GM18517 (cell line): ENCODE results near the gene ZNF608.

ENCODE experiments used
- ATAC-seq: cut with Tn5 transposase; IDR thresholded peaks from one replicate; pipeline ENCODE4 v1.9.1; 2021; ENCODE audit warnings: mild to moderate bottlenecking, moderate library complexity; ENCODE audit not compliant: unreplicated experiment

The ZNF608 gene

DNA sequence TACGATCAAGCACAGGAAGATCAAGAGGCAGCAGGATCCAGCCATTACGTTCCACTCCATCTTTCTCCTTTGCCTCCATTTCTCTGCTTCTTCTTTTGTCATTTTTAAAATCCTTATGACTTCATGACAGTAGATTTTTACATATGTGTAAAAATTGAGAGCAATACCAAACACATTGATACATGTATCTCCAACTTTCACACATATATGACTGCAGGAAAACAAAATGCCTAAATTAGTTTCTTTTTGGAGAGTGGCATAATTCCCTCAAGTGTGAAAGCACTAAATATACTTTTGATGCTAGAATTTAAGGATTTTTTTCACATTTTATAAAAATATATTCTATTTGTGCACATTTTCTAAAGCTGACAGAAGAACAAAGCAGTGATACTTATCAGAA is 8.6 kb upstream of the ZNF608 start:
- ATAC-seq: no peak

DNA sequence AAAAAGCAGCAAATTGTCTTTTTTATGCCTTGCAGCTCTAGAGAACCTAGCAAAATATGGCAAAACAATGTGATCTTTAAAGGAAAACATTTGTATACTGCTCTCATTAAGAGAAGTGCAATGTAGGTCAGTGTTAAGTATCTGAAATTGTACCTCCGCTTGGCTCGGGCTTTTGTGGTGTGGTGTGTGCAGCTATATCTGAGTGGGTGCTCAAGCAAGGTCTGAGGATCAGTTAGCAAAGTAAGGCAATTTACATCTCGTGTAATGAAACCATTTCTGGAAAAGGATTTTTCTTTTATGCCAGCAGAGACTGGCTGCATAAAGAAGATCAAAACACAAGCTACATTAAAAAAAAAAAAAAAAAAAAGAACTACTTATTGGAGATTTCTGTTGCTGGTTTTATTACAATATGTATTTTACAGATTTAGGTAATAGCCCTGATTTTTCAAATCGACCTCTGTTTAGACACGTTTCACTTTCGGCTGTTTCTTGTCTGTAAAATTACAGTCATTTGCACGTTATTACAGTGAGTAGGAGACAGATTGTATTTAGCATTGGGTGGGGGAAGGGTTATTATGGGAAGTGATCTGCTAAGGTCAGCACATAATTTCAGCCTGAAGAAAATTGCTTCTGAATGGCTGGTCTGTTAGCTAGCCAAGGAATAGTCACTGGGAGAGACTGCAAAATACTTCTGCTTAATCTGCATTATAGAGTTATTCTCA is 7.9 kb upstream of the ZNF608 start:
- ATAC-seq: no peak

DNA sequence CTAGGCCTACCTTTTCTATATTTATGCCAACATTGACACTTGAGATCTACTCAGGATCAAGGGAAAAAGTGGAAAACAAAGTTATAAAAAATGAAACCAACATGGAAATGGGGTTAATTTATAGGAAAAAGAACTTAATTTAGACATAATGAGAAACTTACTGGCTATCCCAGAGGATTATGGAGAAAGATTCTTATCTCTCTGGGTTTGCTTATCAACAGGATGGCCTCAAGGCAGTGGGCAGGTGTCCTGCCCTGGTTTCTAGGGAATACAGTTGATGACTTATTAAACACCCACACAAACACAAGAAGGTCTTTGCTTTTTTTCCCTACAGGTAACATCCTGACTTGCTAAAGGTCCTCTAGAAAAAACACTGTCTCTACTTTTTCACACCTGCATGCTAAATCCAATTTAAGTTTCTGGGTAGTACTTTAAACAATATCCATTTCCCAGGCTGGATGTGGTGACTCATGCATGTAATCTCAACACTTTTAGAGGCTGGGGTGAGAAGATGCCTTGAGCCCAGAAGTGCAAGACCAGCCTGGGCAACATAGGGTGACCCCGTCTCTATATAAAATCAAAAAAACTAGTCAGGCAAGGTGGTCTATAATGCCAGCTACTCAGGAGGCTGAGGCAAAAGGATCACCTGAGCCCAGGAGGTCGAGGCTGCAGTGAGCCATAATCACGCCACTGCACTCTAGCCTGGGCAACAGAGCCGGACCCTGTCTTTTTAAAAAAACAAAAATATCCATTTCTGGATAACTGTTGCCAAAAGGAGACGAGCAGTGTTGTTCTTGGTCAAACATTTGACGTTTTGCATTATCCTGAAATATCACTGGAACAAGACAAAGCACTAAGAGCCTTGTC is 6.6 kb upstream of the ZNF608 start:
- no peak for ATAC-seq

GRCh38 chr5:124751031-124751430 is 4.6 kb upstream of the ZNF608 start:
- no peak for ATAC-seq

DNA sequence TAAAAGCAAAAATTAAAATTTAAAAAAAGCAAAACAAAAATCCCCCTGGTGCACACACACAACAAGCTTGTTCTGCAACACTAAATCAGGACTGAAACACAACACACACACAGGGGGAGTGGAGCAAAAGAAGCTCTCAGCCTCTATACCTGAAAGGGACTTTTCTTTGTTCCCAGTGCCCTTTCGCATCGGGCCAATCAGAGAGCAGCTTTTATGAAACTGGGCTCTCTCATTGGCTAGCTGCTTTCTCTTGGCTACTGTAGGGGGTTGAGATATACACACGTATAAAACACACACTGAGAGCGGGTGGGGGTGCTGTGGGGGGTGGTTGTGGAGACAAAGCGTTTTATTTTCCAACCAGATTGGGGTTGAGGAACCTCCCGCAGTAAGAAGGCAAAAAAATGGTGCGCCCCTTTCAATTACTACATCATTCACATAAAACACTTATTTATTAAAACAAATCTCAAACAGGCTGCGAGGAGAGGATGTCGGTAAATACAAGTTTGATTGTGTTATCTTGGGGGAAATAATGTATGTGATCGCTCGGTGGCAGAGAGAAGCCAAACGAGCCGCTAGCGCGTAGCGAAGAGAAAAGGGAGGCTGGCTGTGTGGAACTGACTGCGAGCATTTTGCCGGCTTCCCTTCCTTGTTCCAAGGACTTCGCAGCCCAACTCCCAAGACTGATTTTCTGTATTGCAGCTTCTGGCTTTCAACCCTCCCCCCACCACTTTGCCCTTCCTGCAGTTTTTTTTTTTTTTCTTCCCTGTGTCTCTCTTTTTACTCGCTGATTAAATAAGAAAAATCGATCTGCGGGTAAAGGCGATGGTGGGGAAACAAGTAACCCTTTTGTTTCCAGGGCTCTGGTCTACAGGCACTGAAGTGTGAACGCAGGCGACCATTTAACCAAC is 2.5 kb upstream of the ZNF608 start:
- peak; percentile 89 for ATAC-seq

DNA sequence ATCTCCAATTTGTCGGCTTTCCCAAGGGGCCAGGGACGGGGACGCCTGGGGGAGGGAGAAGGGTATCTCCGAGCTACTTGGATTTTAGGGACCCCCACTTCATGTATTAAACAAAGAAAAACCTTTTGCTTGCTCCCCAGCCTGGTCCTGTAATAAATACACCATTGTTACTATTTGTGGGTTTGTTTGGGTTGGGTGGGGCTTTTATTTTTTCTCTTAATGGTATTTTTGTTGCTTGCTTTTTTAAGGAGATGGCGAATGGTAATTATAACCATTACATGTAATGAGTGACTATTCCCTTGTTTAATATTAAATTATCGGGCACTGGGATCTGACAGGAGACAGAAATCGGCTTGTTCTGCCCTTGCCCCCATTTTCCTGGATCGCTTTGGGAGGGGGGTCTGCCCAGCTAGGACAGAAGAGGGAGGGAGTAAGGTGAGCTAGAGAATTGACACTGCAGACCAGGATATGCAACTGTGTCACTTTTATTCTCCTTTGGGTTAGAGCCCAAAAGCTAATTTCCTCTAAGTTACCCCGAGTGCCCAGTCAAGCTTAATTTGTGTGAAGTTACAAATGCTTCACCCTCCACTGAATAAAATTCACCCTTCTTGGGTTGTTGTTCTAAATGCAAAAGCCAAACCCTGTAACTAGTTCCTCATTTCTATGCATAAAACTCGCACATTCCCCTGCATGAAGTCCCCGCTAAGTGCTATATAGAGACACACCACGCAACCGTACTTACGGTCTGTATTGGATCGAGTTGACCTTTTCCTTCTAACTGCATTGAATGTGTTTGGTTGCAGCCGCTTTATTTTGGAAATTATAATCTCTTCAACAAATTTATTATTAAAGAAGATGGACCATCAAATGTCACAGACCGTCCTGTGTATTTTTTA is 1.6 kb upstream of the ZNF608 start:
- peak; percentile 56 for ATAC-seq

GRCh38 chr5:124746916-124747790 is 714 bp upstream of the ZNF608 start:
- ATAC-seq: peak; percentile 36

DNA sequence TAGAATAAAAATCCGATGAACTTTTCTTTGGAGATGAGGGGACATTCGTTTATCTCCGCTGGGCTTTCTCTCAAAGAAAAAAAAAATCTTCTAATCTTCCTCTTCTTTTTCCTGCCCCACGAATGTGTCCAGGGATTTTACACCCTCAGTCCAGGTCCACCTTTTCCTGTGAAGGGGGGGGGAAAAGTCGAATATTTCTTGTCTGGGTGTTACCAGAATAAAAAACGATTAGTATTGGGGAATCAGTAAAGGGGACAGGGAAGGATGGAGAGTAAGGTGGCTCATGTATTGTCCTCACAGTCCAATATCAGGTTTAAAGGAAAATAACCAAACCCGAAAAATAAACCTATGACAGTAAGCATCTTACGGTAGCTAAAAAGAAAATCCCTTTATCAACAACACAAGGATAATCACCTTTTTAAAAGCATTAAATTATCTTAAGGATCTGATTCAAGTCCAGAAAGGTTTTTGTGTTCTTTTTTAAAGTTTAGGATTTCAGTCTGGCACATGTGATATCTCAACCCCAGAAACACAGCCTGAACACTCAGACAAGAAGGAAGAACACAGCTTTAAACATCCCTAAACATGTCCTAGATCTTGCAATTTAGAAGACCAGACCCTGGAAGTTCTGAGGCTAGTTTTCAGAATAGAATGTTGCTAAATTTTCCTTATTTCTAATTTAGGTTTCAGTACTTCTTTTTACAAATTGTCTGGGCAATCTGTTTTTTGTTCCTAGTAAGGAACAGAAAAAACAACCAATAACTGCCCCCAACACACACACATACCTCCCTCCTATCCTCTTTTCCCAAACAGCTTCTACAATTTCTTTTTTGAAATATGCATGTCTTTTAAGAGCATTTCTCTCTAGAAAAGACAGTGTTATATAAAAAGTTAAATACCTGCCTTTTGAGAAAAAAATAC is 1.2 kb downstream of the ZNF608 start:
- ATAC-seq: no peak

- no peak for ATAC-seq
Observed at GRCh38 chr5:124744170-124744971, 2.1 kb downstream of the ZNF608 start.

GRCh38 chr5:124743602-124744169 is 2.8 kb downstream of the ZNF608 start:
- no peak for ATAC-seq

DNA sequence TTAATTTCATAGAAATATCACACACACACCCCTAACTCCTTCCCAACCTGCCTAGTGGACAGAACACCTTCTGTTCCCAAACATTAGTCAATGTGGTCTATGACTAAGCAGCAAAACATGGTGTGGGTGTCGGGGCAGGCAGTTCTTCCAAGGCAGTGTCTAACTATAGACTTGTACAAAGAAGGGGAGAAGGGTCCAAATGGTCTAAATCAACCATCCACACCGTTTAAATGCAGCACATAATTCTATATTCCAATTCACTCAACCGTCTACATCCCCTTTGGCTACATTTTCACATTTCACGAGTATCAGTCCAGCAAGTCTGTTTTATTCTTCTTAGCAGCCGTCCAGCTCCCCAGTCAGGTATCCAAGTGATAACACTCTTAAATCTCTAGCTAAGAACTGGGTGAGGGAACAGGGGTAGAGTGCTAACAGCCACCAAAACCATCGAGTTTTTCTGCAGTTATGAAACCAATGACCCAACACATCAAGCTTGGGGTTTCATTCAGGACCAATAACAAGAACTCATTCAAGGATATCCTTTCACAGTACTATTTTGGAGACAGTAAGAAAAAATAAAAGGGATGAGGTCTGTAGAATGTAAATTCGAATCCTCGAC is 3.3 kb downstream of the ZNF608 start:
- no peak for ATAC-seq

- ATAC-seq: no peak
Observed at GRCh38 chr5:124742521-124742920, 3.9 kb downstream of the ZNF608 start.

GRCh38 chr5:124741711-124742496 is 4.5 kb downstream of the ZNF608 start:
- ATAC-seq: no peak

DNA sequence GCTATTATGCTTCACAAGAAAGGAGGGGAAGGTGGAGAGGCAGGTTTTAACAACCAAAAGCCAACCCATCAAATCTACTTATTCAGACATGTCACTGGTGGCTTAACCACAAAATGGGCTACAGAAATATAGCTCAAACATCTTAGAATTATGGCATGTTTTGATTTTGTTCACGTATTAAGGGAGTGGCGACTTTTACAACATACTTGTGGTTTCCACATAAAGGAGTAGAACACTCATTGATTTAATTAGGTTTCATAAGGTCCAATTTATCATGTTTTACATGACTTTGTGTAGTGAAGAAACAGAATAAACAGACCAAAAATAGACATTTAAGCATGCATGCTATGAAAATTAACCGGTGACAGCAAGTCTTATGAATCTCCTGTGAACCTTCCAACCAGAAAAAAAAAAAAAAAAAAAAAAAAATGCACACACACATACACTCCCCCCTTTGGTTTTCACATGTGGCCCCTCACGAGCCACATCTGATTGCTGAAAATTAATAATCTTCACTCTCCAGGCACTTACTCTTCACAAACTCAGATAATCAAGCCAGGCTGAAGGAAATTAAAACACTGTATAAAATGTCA is 5.4 kb downstream of the ZNF608 start:
- ATAC-seq: no peak

GRCh38 chr5:124740071-124740470 is 6.4 kb downstream of the ZNF608 start:
- no peak for ATAC-seq
